ENCODE results near the gene SCP2.

GRCh38 chr1:53093778-53094532 is 166.9 kb downstream of the SCP2 start:
- TF ChIP-seq EP300 (IDR thresholded peaks at IDR 0.05; ENCODE audit: low read depth), result no peak
- TF ChIP-seq POLR2AphosphoS5 (IDR thresholded peaks at IDR 0.05), result no peak
